HepG2 (cell line): ENCODE data around the gene CAPN13. TPM values are rescaled to one million over a fixed set of nuclear protein-coding genes. Genes with fewer than 3 reads are reported as not detected.

Experiments used
- ATAC-seq: fragments of 200-7000 bp; cut with Tn5 transposase; 3 replicates; pipeline ENCODE4 v1.9.1; 2020; ENCODE audit warnings: mild to moderate bottlenecking, moderate library complexity
- BruUV-seq: library from RNA; stranded (reverse); fragments of 400-500 nt; replicated peaks from 2 replicates; lab custom pipeline; 2021; lab: Mats Ljungman, UMichigan
- CTCF ChIA-PET: fragments of 300-600 bp; formaldehyde crosslinking; extraction: SDS; loops from one replicate; lab custom pipeline; 2021; ENCODE audit warnings: low total read pairs, inconsistent platforms, low intra/inter-chr PET ratio; lab: Yijun Ruan, JAX
- POLR2A ChIA-PET: fragments of 350-600 bp; sonication (Branson Sonifier 250); formaldehyde crosslinking; loops from one replicate; lab custom pipeline; 2020; ENCODE audit warnings: antibody characterized with exemption, inconsistent platforms; lab: Yijun Ruan, JAX
- DNase-seq: peaks from one replicate; pipeline ENCODE4 v3.0.0-alpha.2; 2015; ENCODE audit warnings: low spot score
- FAIRE-seq: peaks from 3 replicates; lab custom pipeline; 2011; peaks lifted over from hg19 to GRCh38; lab: Jason Lieb, UNC
- H2AFZ ChIP-seq: one replicate; pipeline ENCODE4 v1.6.1; 2011; ENCODE audit warnings: low read length, inconsistent platforms
- H3K27ac ChIP-seq: fragments of 300-600 bp; 3 replicates; pipeline ENCODE4 v1.8.0; 2011; ENCODE audit warnings: mixed run types, mild to moderate bottlenecking, mixed read lengths, low read length, inconsistent platforms; ENCODE audit not compliant: insufficient read depth; ENCODE audit errors: extremely low read length
- H3K27me3 ChIP-seq, 2 experiments: fragments of 200-600 bp in 1 of 2; 2 replicates in 1 of 2; 3 replicates in 1 of 2; pipeline versions ENCODE4 v1.6.0 to v1.8.0; 2011; ENCODE audit warnings: low read length in 2 of 2, mild to moderate bottlenecking in 2 of 2, moderate library complexity in 2 of 2, inconsistent platforms in 1 of 2; ENCODE audit not compliant: insufficient read depth in 2 of 2, control insufficient read depth in 1 of 2
- H3K36me3 ChIP-seq, 2 experiments: fragments of 200-600 bp in 1 of 2; replicated peaks in 1 of 2; 2 replicates in 1 of 2; 3 replicates in 1 of 2; pipeline versions ENCODE4 v1.5.1 to v1.8.0; 2011; ENCODE audit warnings: low read length in 2 of 2, inconsistent platforms in 1 of 2; ENCODE audit not compliant: insufficient read depth in 2 of 2, control insufficient read depth in 1 of 2
- H3K4me1 ChIP-seq: 2 replicates; pipeline ENCODE4 v1.5.1; 2012; ENCODE audit warnings: low read length, inconsistent platforms; ENCODE audit not compliant: insufficient read depth
- H3K4me2 ChIP-seq: 2 replicates; pipeline ENCODE4 v1.6.0; 2011; ENCODE audit warnings: low read depth, low read length, inconsistent platforms
- H3K4me3 ChIP-seq, 3 experiments: fragments of 200-600 bp in 1 of 3; sonication (generic), shearing (Covaris generic) in 1 of 3; replicated peaks in 1 of 3; 2 replicates each; pipeline ENCODE4 v1.5.1; 2011 to 2016; ENCODE audit warnings: low read length in 3 of 3, inconsistent platforms in 2 of 3, low read depth in 2 of 3, mild to moderate bottlenecking in 2 of 3, control low read depth in 1 of 3, mixed read lengths in 1 of 3; ENCODE audit not compliant: insufficient read depth in 1 of 3
- H3K79me2 ChIP-seq: one replicate; pipeline ENCODE4 v1.6.1; 2011; ENCODE audit warnings: low read length, inconsistent platforms; ENCODE audit not compliant: insufficient read depth
- H3K9ac ChIP-seq: 2 replicates; pipeline ENCODE4 v1.6.0; 2011; ENCODE audit warnings: mild to moderate bottlenecking, low read depth, low read length, inconsistent platforms; ENCODE audit not compliant: insufficient read depth
- H3K9me3 ChIP-seq: 2 replicates; pipeline ENCODE4 v1.5.1; 2012; ENCODE audit warnings: mild to moderate bottlenecking, low read length
- H4K20me1 ChIP-seq: 2 replicates; pipeline ENCODE4 v1.6.0; 2011; ENCODE audit warnings: inconsistent platforms, mild to moderate bottlenecking, low read length, moderate library complexity; ENCODE audit not compliant: insufficient read depth
- NCOA5 ChIP-seq: sonication (generic); formaldehyde crosslinking; IDR thresholded peaks from 2 replicates; pipeline ENCODE4 v1.4.0; 2020; ENCODE audit warnings: missing genetic modification reagents
- NR3C1 ChIP-seq: sonication (generic); formaldehyde crosslinking; IDR thresholded peaks from 2 replicates; pipeline ENCODE4 v1.4.0; 2020; ENCODE audit warnings: missing genetic modification reagents
- SP2 ChIP-seq: sonication (generic); formaldehyde crosslinking; IDR thresholded peaks from 2 replicates; pipeline ENCODE4 v1.5.1; 2020; ENCODE audit warnings: mild to moderate bottlenecking, missing genetic modification reagents
- TSC22D2 ChIP-seq: sonication (generic); formaldehyde crosslinking; IDR thresholded peaks from 2 replicates; pipeline ENCODE4 v1.5.1; 2020; ENCODE audit warnings: missing genetic modification reagents, mild to moderate bottlenecking, borderline replicate concordance
- ZNF326 ChIP-seq: sonication (generic); formaldehyde crosslinking; IDR thresholded peaks from 2 replicates; pipeline ENCODE4 v1.4.0; 2020; ENCODE audit warnings: missing genetic modification reagents, borderline replicate concordance
- ZNF367 ChIP-seq: sonication (generic); formaldehyde crosslinking; IDR thresholded peaks from 2 replicates; pipeline ENCODE4 v1.4.0; 2020; ENCODE audit warnings: missing genetic modification reagents, borderline replicate concordance
- WGBS: methylation state at CpG from one replicate; pipeline ENCODE4 v1.1.6; 2017; ENCODE audit warnings: low lambda C conversion rate; 5-methylcytosine and 5-hydroxymethylcytosine counted together
- in situ Hi-C: cut with HindIII; loops from 2 replicates; pipeline ENCODE4 v1.10.0; 2017; ENCODE audit warnings: low pct_unique_long_range_greater_than_20kb; ENCODE audit not compliant: extremely low pct_ligation_motif_present
- intact Hi-C: fragments of 100-400 bp; cut with micrococcal nuclease; formaldehyde crosslinking; loops from one replicate; pipeline ENCODE4 v1.10.0; 2022; ENCODE audit not compliant: unreplicated experiment
- polyA plus RNA-seq, 8 experiments: library from polyadenylated mRNA; depleted of rRNA in 3 of 8; stranded (reverse) in 7 of 8; unstranded in 1 of 8; fragments of >200 nt; fragmentation: Illumina TruSeq in 4 of 8; extraction: Trizol in 4 of 8; gene quantifications; 2 replicates each; pipeline versions ENCODE4 v1.2.1 to v1.2.3, GENCODE V29; 2011 to 2016; ENCODE audit warnings: low read depth in 4 of 8, missing spikeins in 1 of 8, mixed read lengths in 1 of 8; ENCODE audit not compliant: insufficient read depth in 1 of 8
- total RNA-seq, 5 experiments: library from RNA; depleted of rRNA; stranded (reverse); fragments of >200 nt; fragmentation: Illumina TruSeq; extraction: Trizol; gene quantifications; 2 replicates each; pipeline ENCODE4 v1.2.3, GENCODE V29; 2016; ENCODE audit warnings: low read depth in 1 of 5
- TF ChIP-seq, protein P1 (sequence below), 2 experiments: IDR thresholded peaks; 2 replicates each; pipeline ENCODE4 v1.6.1; 2011 to 2012; ENCODE audit warnings: low read length in 2 of 2, borderline replicate concordance in 1 of 2, low read depth in 1 of 2, mild to moderate bottlenecking in 1 of 2, moderate library complexity in 1 of 2

CAPN13 gene
- total and polyA plus RNA-seq, 2 of the 13 experiments (the other 11 are each of a cell fraction or from before 2014, with no cell fraction given) = not detected

DNA sequence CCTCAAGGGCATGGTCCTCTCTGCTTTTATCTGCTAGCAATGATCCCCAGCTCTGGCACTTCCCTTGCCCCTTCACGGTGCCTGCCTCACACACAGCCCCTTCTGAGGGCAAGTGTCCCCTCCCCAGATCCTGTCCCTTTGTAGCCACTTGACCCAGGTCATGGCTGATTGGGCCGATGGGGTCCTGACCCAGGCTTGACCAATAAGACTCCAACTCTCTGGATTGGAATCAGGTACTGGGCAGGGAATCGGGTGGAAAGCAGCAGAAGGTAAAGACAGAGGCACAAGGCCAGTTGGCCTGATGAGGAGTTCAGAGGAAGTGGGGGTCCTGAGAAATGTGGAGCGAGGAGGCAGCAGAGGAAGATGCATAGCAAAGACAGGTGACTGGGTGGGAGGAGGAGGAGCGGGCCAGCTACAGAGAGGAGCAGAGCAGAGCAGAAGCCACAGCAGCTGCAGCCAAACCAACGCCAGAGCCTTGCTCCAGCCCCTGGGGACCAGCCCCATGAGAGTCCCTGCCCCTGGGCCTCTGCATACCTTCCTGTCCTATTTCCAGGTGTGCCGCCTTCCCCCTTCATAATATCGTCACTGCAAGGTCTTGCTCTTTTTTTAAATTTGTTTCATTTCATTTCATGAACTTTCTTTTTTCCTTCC is 39.1 kb downstream of the CAPN13 start:
- Histone ChIP-seq H2AFZ (no peak overlapping the region), H3K4me2 (no peak overlapping the region), H3K27me3 (peaks cover 0 to 24% of the 10 kb centered on the region in 2 experiments; a peak in 3 of 5 replicates), H3K9ac (no peak overlapping the region), H3K4me1 (no peaks in the 10 kb centered on the region), H3K9me3 (no peaks in the 10 kb centered on the region), H4K20me1 (no peaks in the 10 kb centered on the region), H3K79me2 (no peaks in the 10 kb centered on the region), H3K4me3 (no peak overlapping the region), H3K36me3 (no peaks in the 10 kb centered on the region), H3K27ac (no peak overlapping the region)
- DNase-seq = no peak
- intact Hi-C loops (no loop called here), in situ Hi-C loops (no loop called here)
- ChIA-PET POLR2A (no interaction called here), CTCF (no interaction called here)
- no peak for FAIRE-seq
- 10% methylated on average over 7 of the region's 8 CpGs for WGBS
- no peak for TF ChIP-seq SP2
- TF ChIP-seq ZNF326 (CRISPR knock-in tag) = no peak
- TF ChIP-seq, protein P1, sequence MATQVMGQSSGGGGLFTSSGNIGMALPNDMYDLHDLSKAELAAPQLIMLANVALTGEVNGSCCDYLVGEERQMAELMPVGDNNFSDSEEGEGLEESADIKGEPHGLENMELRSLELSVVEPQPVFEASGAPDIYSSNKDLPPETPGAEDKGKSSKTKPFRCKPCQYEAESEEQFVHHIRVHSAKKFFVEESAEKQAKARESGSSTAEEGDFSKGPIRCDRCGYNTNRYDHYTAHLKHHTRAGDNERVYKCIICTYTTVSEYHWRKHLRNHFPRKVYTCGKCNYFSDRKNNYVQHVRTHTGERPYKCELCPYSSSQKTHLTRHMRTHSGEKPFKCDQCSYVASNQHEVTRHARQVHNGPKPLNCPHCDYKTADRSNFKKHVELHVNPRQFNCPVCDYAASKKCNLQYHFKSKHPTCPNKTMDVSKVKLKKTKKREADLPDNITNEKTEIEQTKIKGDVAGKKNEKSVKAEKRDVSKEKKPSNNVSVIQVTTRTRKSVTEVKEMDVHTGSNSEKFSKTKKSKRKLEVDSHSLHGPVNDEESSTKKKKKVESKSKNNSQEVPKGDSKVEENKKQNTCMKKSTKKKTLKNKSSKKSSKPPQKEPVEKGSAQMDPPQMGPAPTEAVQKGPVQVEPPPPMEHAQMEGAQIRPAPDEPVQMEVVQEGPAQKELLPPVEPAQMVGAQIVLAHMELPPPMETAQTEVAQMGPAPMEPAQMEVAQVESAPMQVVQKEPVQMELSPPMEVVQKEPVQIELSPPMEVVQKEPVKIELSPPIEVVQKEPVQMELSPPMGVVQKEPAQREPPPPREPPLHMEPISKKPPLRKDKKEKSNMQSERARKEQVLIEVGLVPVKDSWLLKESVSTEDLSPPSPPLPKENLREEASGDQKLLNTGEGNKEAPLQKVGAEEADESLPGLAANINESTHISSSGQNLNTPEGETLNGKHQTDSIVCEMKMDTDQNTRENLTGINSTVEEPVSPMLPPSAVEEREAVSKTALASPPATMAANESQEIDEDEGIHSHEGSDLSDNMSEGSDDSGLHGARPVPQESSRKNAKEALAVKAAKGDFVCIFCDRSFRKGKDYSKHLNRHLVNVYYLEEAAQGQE (IDR thresholded peaks at IDR 0.05; ENCODE audit: borderline replicate concordance in 1 of 2, low read depth in 1 of 2, low read length in 2 of 2) = no peak
- TF ChIP-seq ZNF367 = no peak
- TF ChIP-seq NR3C1 (CRISPR knock-in tag) = no peak
- TF ChIP-seq TSC22D2 (CRISPR knock-in tag) = no peak
- TF ChIP-seq NCOA5 (CRISPR knock-in tag) = no peak
- no peak for ATAC-seq
- no TSS peak for BruUV-seq
